GM12873 (cell line): ENCODE measurements around the gene EIF3L.
A peak's percentile ranks its signal among the peaks of the same experiment; 100 is the strongest.

Experiments
- CTCF ChIP-seq: IDR thresholded peaks from 2 replicates; pipeline ENCODE4 v1.5.1; 2012; ENCODE audit warnings: low read depth, mild to moderate bottlenecking, moderate library complexity, low read length, control low read depth; ENCODE audit not compliant: insufficient read depth; ENCODE audit errors: missing control alignments

Gene EIF3L

GRCh38 chr22:37870273-37870672 lies 21.1 kb downstream of the EIF3L start:
- no peak for TF ChIP-seq CTCF

DNA sequence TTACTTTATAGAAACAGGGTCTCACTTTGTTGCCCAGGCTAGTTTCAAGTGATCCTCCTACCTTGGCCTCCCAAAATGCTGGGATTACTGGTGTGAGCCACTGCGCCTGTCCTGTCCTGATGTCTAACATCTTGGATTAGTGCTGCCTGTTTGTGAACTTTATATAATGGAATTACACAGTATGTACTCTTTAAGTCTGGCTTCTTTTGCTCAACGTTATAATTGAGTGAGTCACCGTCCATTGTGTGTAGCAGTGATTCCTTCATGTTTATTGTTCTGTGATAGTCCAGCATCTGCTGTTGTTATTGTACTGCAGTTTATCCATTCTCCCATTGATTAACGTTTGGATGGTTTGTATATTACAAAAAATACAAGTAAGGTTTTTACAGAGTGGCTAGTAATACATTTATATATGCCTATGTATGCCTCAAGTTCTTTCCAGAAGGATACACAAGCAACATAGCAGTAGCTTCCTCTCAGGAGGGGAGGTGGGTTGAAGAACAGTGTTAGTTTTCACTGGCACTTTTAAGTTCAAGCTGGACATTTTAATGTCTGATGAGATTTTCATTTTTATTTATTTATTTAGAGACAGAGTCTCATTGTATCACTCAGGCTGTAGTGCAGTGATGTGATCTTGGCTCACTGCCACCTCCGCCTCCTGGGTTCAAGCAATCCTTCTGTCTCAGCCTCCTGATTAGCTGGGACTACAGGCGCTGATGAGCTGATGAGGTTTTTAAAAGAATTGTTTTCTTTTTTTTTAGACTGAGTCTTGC lies 31.6 kb downstream of the EIF3L start:
- TF ChIP-seq CTCF, result no peak

DNA sequence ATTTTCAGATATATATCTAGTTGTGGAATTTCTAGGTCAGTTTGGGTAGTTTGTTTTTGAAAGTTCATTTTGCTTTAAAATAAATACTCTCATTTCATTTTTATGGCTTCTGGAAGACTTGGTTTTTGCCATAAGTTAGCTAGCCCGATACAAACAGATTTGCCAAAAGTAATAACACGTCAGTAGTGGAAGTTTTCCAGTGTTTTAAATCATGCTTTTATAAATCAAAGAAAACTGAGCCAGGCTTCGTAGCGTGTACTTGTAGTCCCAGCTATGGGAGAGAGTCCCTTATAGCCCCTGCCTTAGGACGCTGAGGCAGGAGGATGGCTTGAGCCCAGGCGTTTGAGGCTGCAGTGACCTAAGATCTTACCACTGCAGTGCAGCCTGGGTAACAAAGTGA lies 35.2 kb downstream of the EIF3L start:
- TF ChIP-seq CTCF, result no peak

- TF ChIP-seq CTCF, result peak; percentile 27
These were observed 38.6 kb downstream of the EIF3L start for GRCh38 chr22:37887584-37888378.

DNA sequence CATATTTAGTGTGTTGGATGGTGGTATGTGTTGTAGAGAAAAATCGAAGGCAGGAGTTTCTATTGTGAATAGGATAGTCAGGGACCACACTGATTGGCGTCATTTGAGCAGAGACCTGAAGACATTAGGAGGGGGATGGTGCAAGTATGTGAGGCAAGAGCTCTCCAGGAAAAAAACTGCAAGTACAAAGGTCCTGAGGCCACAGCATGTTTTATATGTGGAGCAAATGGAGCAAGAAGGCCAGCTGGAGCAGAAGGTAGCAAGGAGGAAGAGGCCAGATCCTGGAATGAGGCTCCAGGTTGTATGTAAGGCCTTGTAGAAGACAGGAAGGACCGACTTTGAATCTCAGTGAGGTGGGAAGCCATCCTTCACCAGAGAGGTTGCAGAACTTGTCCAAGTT lies 42.7 kb downstream of the EIF3L start:
- TF ChIP-seq CTCF, result no peak

- no peak for TF ChIP-seq CTCF
These were observed 43.5 kb downstream of the EIF3L start for GRCh38 chr22:37892566-37893335.

GRCh38 chr22:37893583-37893983 lies 44.4 kb downstream of the EIF3L start:
- no peak for TF ChIP-seq CTCF
